Measurements from ENCODE around the gene CPLANE1.
"Not testable (repeated sequence)": the region's sequence is repeated elsewhere in the genome, so short reads cannot be mapped to it uniquely, and the experiment has no call there.

Gene CPLANE1

GRCh38 chr5:37248970-37249814 lies at the start of gene CPLANE1:
TSS of gene CPLANE1 (minus strand) at chr5:37249376. CDS start at chr5:37247698, 1,678 bp downstream.
- DNase-seq: peak; percentile 9 to 45 (median 23)

- not testable (repeated sequence) for DNase-seq
Measured at GRCh38 chr5:37296313-37296712, 47.1 kb upstream of the CPLANE1 start.

GRCh38 chr5:37283214-37283820 lies 34.1 kb upstream of the CPLANE1 start:
- no peak for DNase-seq

- no peak for DNase-seq
Measured at GRCh38 chr5:37275511-37275910, 26.3 kb upstream of the CPLANE1 start.

GRCh38 chr5:37272511-37272910 lies 23.3 kb upstream of the CPLANE1 start:
- DNase-seq: no peak

- not testable (repeated sequence) for DNase-seq
Measured at GRCh38 chr5:37268100-37268499, 18.9 kb upstream of the CPLANE1 start.

- no peak for DNase-seq
Measured at GRCh38 chr5:37255774-37256358, 6.7 kb upstream of the CPLANE1 start.

GRCh38 chr5:37254581-37254980 lies 5.4 kb upstream of the CPLANE1 start:
- no peak for DNase-seq

- DNase-seq: no peak
Measured at GRCh38 chr5:37251665-37252064, 2.5 kb upstream of the CPLANE1 start.

GRCh38 chr5:37249815-37250164 lies 614 bp upstream of the CPLANE1 start:
- no peak for DNase-seq

- no peak for DNase-seq
Measured at GRCh38 chr5:37248421-37248969, 681 bp downstream of the CPLANE1 start.

GRCh38 chr5:37247496-37247895 lies 1.7 kb downstream of the CPLANE1 start:
- DNase-seq: no peak

GRCh38 chr5:37247036-37247435 lies 2.1 kb downstream of the CPLANE1 start:
- DNase-seq: no peak

- DNase-seq: no peak
Measured at GRCh38 chr5:37234288-37234687, 14.9 kb downstream of the CPLANE1 start.

- no peak for DNase-seq
Measured at GRCh38 chr5:37226377-37226776, 22.8 kb downstream of the CPLANE1 start.

- DNase-seq: no peak
Measured at GRCh38 chr5:37222181-37222580, 27.0 kb downstream of the CPLANE1 start.

- DNase-seq: not testable (repeated sequence)
Measured at GRCh38 chr5:37220426-37220825, 28.8 kb downstream of the CPLANE1 start.

- not testable (repeated sequence) for DNase-seq
Measured at GRCh38 chr5:37219384-37219783, 29.8 kb downstream of the CPLANE1 start.

- no peak for DNase-seq
Measured at GRCh38 chr5:37217976-37218375, 31.2 kb downstream of the CPLANE1 start.

- DNase-seq: no peak
Measured at GRCh38 chr5:37214550-37214949, 34.6 kb downstream of the CPLANE1 start.

- DNase-seq: no peak
Measured at GRCh38 chr5:37212096-37212495, 37.1 kb downstream of the CPLANE1 start.

GRCh38 chr5:37211661-37212060 lies 37.5 kb downstream of the CPLANE1 start:
- DNase-seq: no peak

- DNase-seq: no peak
Measured at GRCh38 chr5:37208883-37209797, 40.0 kb downstream of the CPLANE1 start.
